K562 (cell line): ENCODE data around the gene LDLRAD1. TPM values are rescaled to one million over a fixed set of nuclear protein-coding genes. Genes with fewer than 3 reads are reported as not detected.

ENCODE experiments used
- BCLAF1 ChIP-seq, 2 experiments: fragments of 450-650 bp in 1 of 2; IDR thresholded peaks; 2 replicates each; pipeline ENCODE4 v1.6.1; 2011 to 2017; ENCODE audit warnings: low read depth in 2 of 2, antibody characterized with exemption in 1 of 2, borderline replicate concordance in 1 of 2, low read length in 1 of 2, mild to moderate bottlenecking in 1 of 2, mixed read lengths in 1 of 2; ENCODE audit not compliant: control insufficient read depth in 1 of 2
- CXXC5 ChIP-seq: fragments of 250-450 bp; sonication (Bioruptor Pico); IDR thresholded peaks from 2 replicates; pipeline ENCODE4 v1.8.0; 2022; ENCODE audit warnings: inconsistent platforms, mild to moderate bottlenecking, moderate library complexity
- KAT7 ChIP-seq: sonication (generic); formaldehyde crosslinking; IDR thresholded peaks from 2 replicates; pipeline ENCODE4 v1.8.0; 2022; ENCODE audit warnings: missing genetic modification reagents, mild to moderate bottlenecking, borderline replicate concordance
- PCBP2 ChIP-seq: fragments of 200-400 bp; formaldehyde crosslinking; IDR thresholded peaks from 2 replicates; pipeline ENCODE4 v1.6.1; 2018; ENCODE audit warnings: low read length, low read depth, mild to moderate bottlenecking, moderate library complexity; ENCODE audit not compliant: poor library complexity, severe bottlenecking
- REST ChIP-seq, 2 experiments: fragments of 450-650 bp; formaldehyde crosslinking in 1 of 2; IDR thresholded peaks; 2 replicates each; pipeline versions ENCODE4 v1.4.0 to v1.6.1; 2014 to 2020; ENCODE audit warnings: mild to moderate bottlenecking in 2 of 2, borderline replicate concordance in 1 of 2, low read depth in 1 of 2
- TAF7 ChIP-seq: fragments of 450-650 bp; IDR thresholded peaks from 2 replicates; pipeline ENCODE4 v1.6.1; 2016; ENCODE audit warnings: missing genetic modification characterization, missing compliant biosample characterization
- ZNF143 ChIP-seq: sonication (generic); formaldehyde crosslinking; IDR thresholded peaks from 2 replicates; pipeline ENCODE4 v1.9.0; 2022; ENCODE audit warnings: mild to moderate bottlenecking, missing genetic modification reagents
- ZNF785 ChIP-seq: fragments of 250-450 bp; sonication (Bioruptor Pico); IDR thresholded peaks from 2 replicates; pipeline ENCODE4 v1.4.0; 2020; ENCODE audit warnings: mild to moderate bottlenecking
- polyA plus RNA-seq, 8 experiments: library from polyadenylated mRNA; depleted of rRNA in 4 of 8; stranded (reverse) in 5 of 8; unstranded in 3 of 8; fragments of >200 nt; fragmentation: Nextera tagmentation in 2 of 8; fragmentation: Illumina TruSeq in 1 of 8; extraction: Ambion mirVana in 2 of 8; extraction: Trizol in 1 of 8; gene quantifications; 2 replicates each; pipeline versions ENCODE4 v1.2.1 to v1.2.3, GENCODE V29; 2011 to 2014; ENCODE audit warnings: inconsistent platforms in 1 of 8, missing spikeins in 1 of 8
- total RNA-seq, 7 experiments: library from RNA; depleted of rRNA in 6 of 7; stranded (reverse); fragments of >200 nt in 6 of 7; fragmentation: Illumina TruSeq in 2 of 7; extraction: Trizol in 2 of 7; gene quantifications; 2 replicates each; pipeline versions ENCODE4 v1.2.1 to v1.2.3, GENCODE V29; 2011 to 2021; ENCODE audit warnings: low replicate concordance in 1 of 7

Gene LDLRAD1
- total and polyA plus RNA-seq, 9 of the 15 experiments (the other 6 are each of a cell fraction or from before 2014, with no cell fraction given), result not detected

GRCh38 chr1:54053745-54054437 lies 35.9 kb upstream of the LDLRAD1 start (continued):
- TF ChIP-seq REST (IDR thresholded peaks at IDR 0.05; ENCODE audit: borderline replicate concordance) (no peak), REST (CRISPR knock-in tag; IDR thresholded peaks at IDR 0.05; ENCODE audit: low read depth) (no peak), KAT7 (0 out of 2 replicates have a peak, but pooled peaks have one; percentile 42), ZNF785 (CRISPR knock-in tag) (no peak), PCBP2 (no peak), TAF7 (tag) (peak; percentile 52; the same call in 1 of the 2 replicates), CXXC5 (CRISPR knock-in tag) (no peak), ZNF143 (CRISPR knock-in tag) (0 out of 2 replicates have a peak, but pooled peaks have one; percentile 63), BCLAF1 (IDR thresholded peaks at IDR 0.05; ENCODE audit: borderline replicate concordance in 1 of 2, control insufficient read depth in 1 of 2, low read depth in 2 of 2, low read length in 1 of 2) (no peak)
